Caco-2 (cell line): ENCODE measurements around the gene LAPTM5. TPM values are rescaled to one million over a fixed set of nuclear protein-coding genes. Genes with fewer than 3 reads are reported as not detected.

Source experiments
- BruUV-seq: library from RNA; stranded (reverse); fragments of 400-500 nt; replicated peaks from 2 replicates; lab custom pipeline; 2021; lab: Mats Ljungman, UMichigan
- CTCF ChIA-PET: fragments of 300-600 bp; sonication (Branson Sonifier 250); formaldehyde crosslinking; loops from one replicate; lab custom pipeline; 2022; ENCODE audit warnings: antibody characterized with exemption; lab: Charles Lee
- POLR2A ChIA-PET: fragments of 300-600 bp; sonication (Branson Sonifier 250); formaldehyde crosslinking; loops from one replicate; lab custom pipeline; 2022; ENCODE audit warnings: antibody characterized with exemption; lab: Charles Lee
- DNase-seq, 2 experiments: peaks; one replicate each; pipeline versions ENCODE4 v3.0.0 to v3.0.0-alpha.2; 2020 to 2022
- H3K27me3 ChIP-seq: replicated peaks from 2 replicates; pipeline ENCODE4 v1.6.0; 2011; ENCODE audit warnings: low read length; ENCODE audit not compliant: control insufficient read depth, insufficient read depth
- H3K36me3 ChIP-seq: 2 replicates; pipeline ENCODE4 v1.5.1; 2011; ENCODE audit warnings: low read length; ENCODE audit not compliant: control insufficient read depth, insufficient read depth
- H3K4me1 ChIP-seq: fragments of 250-450 bp; sonication (Bioruptor Pico); 2 replicates; pipeline ENCODE4 v1.5.1; 2020; ENCODE audit warnings: mild to moderate bottlenecking
- H3K4me3 ChIP-seq: 2 replicates; pipeline ENCODE4 v1.5.1; 2011; ENCODE audit warnings: low read depth, mild to moderate bottlenecking, control low read depth, low read length
- H3K9me3 ChIP-seq: fragments of 250-450 bp; sonication (Bioruptor Pico); 2 replicates; pipeline ENCODE4 v1.5.1; 2020; ENCODE audit warnings: mild to moderate bottlenecking, moderate library complexity
- H3K27ac Mint-ChIP-seq: one replicate; pipeline ENCODE4 v1.8.0; 2022; ENCODE audit warnings: mixed read lengths; ENCODE audit not compliant: unreplicated experiment
- H3K27me3 Mint-ChIP-seq: one replicate; pipeline ENCODE4 v1.8.0; 2022; ENCODE audit warnings: mixed read lengths; ENCODE audit not compliant: insufficient read depth, unreplicated experiment
- H3K36me3 Mint-ChIP-seq: one replicate; pipeline ENCODE4 v1.8.0; 2022; ENCODE audit warnings: mild to moderate bottlenecking, mixed read lengths; ENCODE audit not compliant: insufficient read depth, unreplicated experiment
- H3K4me1 Mint-ChIP-seq: one replicate; pipeline ENCODE4 v1.8.0; 2022; ENCODE audit warnings: low read depth, mixed read lengths; ENCODE audit not compliant: unreplicated experiment
- H3K4me3 Mint-ChIP-seq: one replicate; pipeline ENCODE4 v1.8.0; 2022; ENCODE audit warnings: mild to moderate bottlenecking, moderate library complexity, mixed read lengths; ENCODE audit not compliant: unreplicated experiment
- H3K9me3 Mint-ChIP-seq: one replicate; pipeline ENCODE4 v1.8.0; 2022; ENCODE audit warnings: mixed read lengths; ENCODE audit not compliant: unreplicated experiment
- intact Hi-C: fragments of 100-400 bp; cut with micrococcal nuclease; formaldehyde crosslinking; loops from one replicate; pipeline ENCODE4 v1.10.0; 2022; ENCODE audit not compliant: unreplicated experiment
- total RNA-seq: library from RNA; stranded (reverse); gene quantifications from 2 replicates; pipeline ENCODE4 v1.2.3, GENCODE V29; 2022
- TF ChIP-seq, protein P1 (sequence below), 2 experiments: fragments of 200-600 bp in 1 of 2; IDR thresholded peaks; 1 replicate in 1 of 2; 2 replicates in 1 of 2; pipeline versions ENCODE4 v1.5.1 to v1.8.0; 2011 to 2022; ENCODE audit warnings: antibody characterized with exemption in 1 of 2, control low read depth in 1 of 2, inconsistent platforms in 1 of 2, low read depth in 1 of 2, low read length in 1 of 2, mild to moderate bottlenecking in 1 of 2, moderate library complexity in 1 of 2; ENCODE audit not compliant: insufficient read depth in 1 of 2, severe bottlenecking in 1 of 2, unreplicated experiment in 1 of 2

LAPTM5 gene
- total RNA-seq, 1 experiment from 2014 or later = not detected

DNA sequence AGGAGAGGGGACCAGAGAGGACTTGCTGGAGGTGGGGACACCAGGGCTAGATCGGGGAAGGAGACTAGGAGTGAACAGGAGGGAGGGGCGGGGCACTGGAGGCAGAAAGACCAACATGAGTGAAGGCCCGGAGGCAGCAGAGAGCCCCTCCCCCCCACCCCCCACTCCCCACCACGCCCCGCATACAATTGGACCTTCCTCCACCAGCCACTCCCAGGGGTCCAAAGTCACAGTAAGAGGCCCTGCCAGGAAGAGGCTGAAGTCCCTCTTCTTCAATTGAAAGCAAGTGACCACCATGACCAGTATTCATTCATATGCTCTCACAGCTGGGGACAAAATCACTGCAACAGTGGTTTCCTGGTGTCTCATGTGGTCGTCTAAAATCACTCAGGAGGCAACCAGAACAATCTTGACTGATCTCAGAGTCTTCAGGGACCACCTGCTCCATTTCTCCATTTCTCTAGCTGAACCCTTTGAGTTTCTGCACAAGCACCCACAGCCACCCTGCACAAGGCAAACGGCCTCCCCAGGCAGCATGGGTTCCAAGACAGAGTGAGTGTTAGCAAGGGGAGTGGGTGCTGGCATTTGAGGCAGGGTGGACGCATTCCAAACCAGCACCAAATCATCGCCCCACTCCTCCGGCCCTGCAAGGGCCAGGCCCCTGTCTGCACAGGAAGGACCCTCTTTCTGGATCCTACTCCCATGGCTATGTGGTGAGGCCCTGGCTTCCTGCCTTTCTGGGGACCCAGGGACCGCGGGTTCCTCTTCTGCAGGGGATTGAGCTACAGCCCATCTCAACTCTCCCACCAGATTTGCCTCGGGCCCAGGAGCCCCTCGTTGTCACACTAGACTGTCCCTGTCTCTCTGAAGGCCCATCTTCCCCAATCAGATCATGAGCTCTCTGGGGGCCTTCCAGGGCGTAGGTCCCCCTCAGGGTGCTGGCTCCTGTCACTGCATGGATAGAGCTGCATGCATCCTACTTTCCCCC, 17.0 kb downstream of the LAPTM5 start:
- Mint-ChIP-seq H3K9me3 (no peaks in the 10 kb centered on the region), H3K27ac (no peak overlapping the region), H3K4me3 (no peak overlapping the region), H3K27me3 (no peaks in the 10 kb centered on the region), H3K36me3 (no peaks in the 10 kb centered on the region), H3K4me1 (no peaks in the 10 kb centered on the region)
- H3K4me1 ChIP-seq = peaks cover 7% of the 10 kb centered on the region; the same call in 1 of the 2 replicates
- POLR2A ChIA-PET = no interaction called here
- no peaks in the 10 kb centered on the region for H3K36me3 ChIP-seq
- no peak overlapping the region for H3K4me3 ChIP-seq
- no peaks in the 10 kb centered on the region for H3K9me3 ChIP-seq
- CTCF ChIA-PET = interaction anchor here (0.6 kb wide), 1 partner anchor 39 kb away, joined by 4 read pairs; no protein-coding TSS in a partner anchor
- intact Hi-C loops = no loop called here
- peak in 1 of 2 experiments; percentile 47 for DNase-seq
- BruUV-seq = no TSS peak
- no peaks in the 10 kb centered on the region for H3K27me3 ChIP-seq
- TF ChIP-seq, protein P1, sequence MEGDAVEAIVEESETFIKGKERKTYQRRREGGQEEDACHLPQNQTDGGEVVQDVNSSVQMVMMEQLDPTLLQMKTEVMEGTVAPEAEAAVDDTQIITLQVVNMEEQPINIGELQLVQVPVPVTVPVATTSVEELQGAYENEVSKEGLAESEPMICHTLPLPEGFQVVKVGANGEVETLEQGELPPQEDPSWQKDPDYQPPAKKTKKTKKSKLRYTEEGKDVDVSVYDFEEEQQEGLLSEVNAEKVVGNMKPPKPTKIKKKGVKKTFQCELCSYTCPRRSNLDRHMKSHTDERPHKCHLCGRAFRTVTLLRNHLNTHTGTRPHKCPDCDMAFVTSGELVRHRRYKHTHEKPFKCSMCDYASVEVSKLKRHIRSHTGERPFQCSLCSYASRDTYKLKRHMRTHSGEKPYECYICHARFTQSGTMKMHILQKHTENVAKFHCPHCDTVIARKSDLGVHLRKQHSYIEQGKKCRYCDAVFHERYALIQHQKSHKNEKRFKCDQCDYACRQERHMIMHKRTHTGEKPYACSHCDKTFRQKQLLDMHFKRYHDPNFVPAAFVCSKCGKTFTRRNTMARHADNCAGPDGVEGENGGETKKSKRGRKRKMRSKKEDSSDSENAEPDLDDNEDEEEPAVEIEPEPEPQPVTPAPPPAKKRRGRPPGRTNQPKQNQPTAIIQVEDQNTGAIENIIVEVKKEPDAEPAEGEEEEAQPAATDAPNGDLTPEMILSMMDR (IDR thresholded peaks at IDR 0.05; ENCODE audit: insufficient read depth in 1 of 2, low read depth in 1 of 2, low read length in 1 of 2, severe bottlenecking in 1 of 2, unreplicated experiment in 1 of 2) = no peak

DNA sequence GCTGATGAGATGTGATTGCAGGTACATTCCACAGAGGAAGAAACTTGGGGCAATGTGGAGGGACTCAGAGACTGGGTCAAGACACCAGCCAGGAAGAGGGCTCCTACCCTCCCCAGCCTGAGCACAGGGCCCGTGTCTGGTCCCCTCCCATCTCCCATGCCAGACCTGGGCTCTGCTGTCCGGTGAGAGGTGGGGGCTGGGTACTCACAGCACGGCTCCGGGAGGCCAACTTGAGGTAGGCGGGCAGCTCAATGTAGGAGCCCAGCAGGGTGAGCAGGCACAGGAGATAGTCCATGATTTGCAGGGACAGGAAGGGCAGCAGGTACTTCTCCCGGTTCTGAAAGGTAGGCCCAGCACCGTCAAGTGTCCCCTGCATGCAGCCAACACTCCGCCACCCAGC, 18.0 kb downstream of the LAPTM5 start:
- no peaks in the 10 kb centered on the region for H3K27me3 ChIP-seq
- no TSS peak for BruUV-seq
- Mint-ChIP-seq H3K27ac (no peak overlapping the region), H3K4me3 (no peak overlapping the region), H3K36me3 (no peaks in the 10 kb centered on the region), H3K27me3 (no peaks in the 10 kb centered on the region), H3K9me3 (no peaks in the 10 kb centered on the region), H3K4me1 (no peaks in the 10 kb centered on the region)
- no peak for DNase-seq
- H3K4me1 ChIP-seq = no peaks in the 10 kb centered on the region
- intact Hi-C loops = no loop called here
- H3K4me3 ChIP-seq = no peak overlapping the region
- POLR2A ChIA-PET = no interaction called here
- CTCF ChIA-PET = no interaction called here
- no peaks in the 10 kb centered on the region for H3K9me3 ChIP-seq
- H3K36me3 ChIP-seq = no peaks in the 10 kb centered on the region
- TF ChIP-seq, protein P1 (IDR thresholded peaks at IDR 0.05; ENCODE audit: insufficient read depth in 1 of 2, low read depth in 1 of 2, low read length in 1 of 2, severe bottlenecking in 1 of 2, unreplicated experiment in 1 of 2) = no peak

DNA sequence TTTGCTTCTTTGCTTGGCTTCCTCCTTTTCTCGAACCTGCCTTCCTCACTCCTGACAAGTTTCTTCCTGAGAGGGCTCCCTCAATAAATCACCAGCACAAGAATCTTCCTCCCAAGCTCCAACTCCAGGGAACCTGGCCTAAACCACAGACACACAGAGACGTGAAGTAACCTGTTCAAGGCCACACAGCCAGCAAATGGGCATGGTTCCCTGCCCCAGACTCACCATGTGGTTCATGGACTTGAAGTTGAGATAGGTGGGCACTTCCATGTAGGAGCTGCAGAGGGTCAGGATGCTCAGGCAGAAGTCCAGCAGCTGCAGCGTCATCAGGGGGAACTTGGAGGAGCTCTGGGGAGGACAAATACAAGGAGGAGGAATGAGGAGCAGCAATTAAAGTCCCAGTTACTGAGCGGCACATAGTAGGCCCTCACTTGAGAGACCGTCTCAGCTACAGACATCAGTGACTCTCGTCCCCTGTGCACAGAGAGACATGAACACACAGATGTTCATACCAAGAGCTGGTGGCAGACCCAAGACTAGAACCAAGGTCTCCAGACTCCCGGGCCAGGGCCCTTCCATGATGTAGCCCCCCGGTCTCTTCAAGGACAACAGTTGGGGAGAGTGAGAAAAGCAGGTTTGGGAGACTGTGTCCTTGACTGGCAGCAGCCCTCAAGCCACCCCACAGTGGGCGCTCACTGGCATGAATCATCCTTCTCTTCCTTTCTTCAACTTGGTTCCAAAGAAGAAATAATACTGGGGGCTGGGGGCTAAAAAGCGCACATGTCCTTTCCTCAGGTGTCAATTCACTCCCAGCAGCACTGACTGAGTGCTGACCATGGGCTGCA, 18.6 kb downstream of the LAPTM5 start:
- TF ChIP-seq, protein P1 (IDR thresholded peaks at IDR 0.05; ENCODE audit: insufficient read depth in 1 of 2, low read depth in 1 of 2, low read length in 1 of 2, severe bottlenecking in 1 of 2, unreplicated experiment in 1 of 2) = no peak
- Histone ChIP-seq H3K36me3 (no peaks in the 10 kb centered on the region), H3K27me3 (no peaks in the 10 kb centered on the region), H3K9me3 (no peaks in the 10 kb centered on the region), H3K4me1 (no peaks in the 10 kb centered on the region), H3K4me3 (no peak overlapping the region)
- no peaks in the 10 kb centered on the region for H3K9me3 Mint-ChIP-seq
- H3K36me3 Mint-ChIP-seq = no peaks in the 10 kb centered on the region
- no peak overlapping the region for H3K4me3 Mint-ChIP-seq
- ChIA-PET POLR2A (no interaction called here), CTCF (no interaction called here)
- H3K27me3 Mint-ChIP-seq = no peaks in the 10 kb centered on the region
- intact Hi-C loops = no loop called here
- DNase-seq = no peak
- H3K27ac Mint-ChIP-seq = no peak overlapping the region
- H3K4me1 Mint-ChIP-seq = no peaks in the 10 kb centered on the region
- BruUV-seq = no TSS peak
